ENCODE results near the gene PAFAH2. TPM values are rescaled to one million over a fixed set of nuclear protein-coding genes. Genes with fewer than 3 reads are reported as not detected.

Gene PAFAH2
- total and polyA plus RNA-seq, 2 of the 13 experiments (the other 11 are each of a cell fraction or from before 2014, with no cell fraction given): 6.9 to 9.4 TPM

GRCh38 chr1:26035959-26036755 is 38.3 kb upstream of the PAFAH2 start (continued):
- TF ChIP-seq ZNF281 (CRISPR knock-in tag; IDR thresholded peaks at IDR 0.05; ENCODE audit: borderline replicate concordance) (peak; percentile 51; the same call in 1 of the 2 replicates), FOXO1 (CRISPR knock-in tag; IDR thresholded peaks at IDR 0.05) (no peak), MAFK (conservative IDR thresholded peaks at IDR 0.05 in 1 of 2, IDR thresholded peaks at IDR 0.05 in 1 of 2; ENCODE audit: low read length in 2 of 2) (no peak), ARID5B (CRISPR knock-in tag; IDR thresholded peaks at IDR 0.05) (0 out of 2 replicates have a peak, but pooled peaks have one; percentile 15), PATZ1 (CRISPR knock-in tag; IDR thresholded peaks at IDR 0.05) (peak; percentile 57; the same call in 1 of the 2 replicates), ZNF670 (CRISPR knock-in tag; IDR thresholded peaks at IDR 0.05; ENCODE audit: borderline replicate concordance) (peak; percentile 60; the same call in 1 of the 2 replicates), ZNF17 (CRISPR knock-in tag; IDR thresholded peaks at IDR 0.05) (no peak), ZNF383 (CRISPR knock-in tag; IDR thresholded peaks at IDR 0.05; ENCODE audit: borderline replicate concordance) (peak; percentile 82; the same call in 1 of the 2 replicates), ZNF574 (CRISPR knock-in tag; IDR thresholded peaks at IDR 0.05) (0 out of 2 replicates have a peak, but pooled peaks have one; percentile 11), CTCF (CRISPR knock-in tag; IDR thresholded peaks at IDR 0.05) (peak; percentile 97), SRF (IDR thresholded peaks at IDR 0.05; ENCODE audit: low read depth, low read length) (no peak), NR2F1 (CRISPR knock-in tag; IDR thresholded peaks at IDR 0.05) (0 out of 4 replicates have a peak, but pooled peaks of 1 of the 2 experiments have one; percentile 40), RAD21 (CRISPR knock-in tag; IDR thresholded peaks at IDR 0.05) (peak; percentile 90)
